Neural cell (in vitro differentiated cells): ENCODE measurements around the gene SDK1. TPM values are rescaled to one million over a fixed set of nuclear protein-coding genes. Genes with fewer than 3 reads are reported as not detected.
"Not testable (repeated sequence)": the region's sequence is repeated elsewhere in the genome, so short reads cannot be mapped to it uniquely, and the experiment has no call there.

ENCODE experiments used
- H2AFZ ChIP-seq: fragments of 200-600, 300-800 bp; sonication (generic), shearing (Covaris generic); 2 replicates; pipeline ENCODE4 v1.6.0; 2014; ENCODE audit warnings: low read depth, mild to moderate bottlenecking, antibody characterized with exemption, low read length, moderate library complexity
- H3F3A ChIP-seq: fragments of 200-600 bp; shearing (Covaris generic); 2 replicates; pipeline ENCODE4 v1.6.1; 2016; ENCODE audit warnings: mild to moderate bottlenecking, moderate library complexity, mixed read lengths, antibody characterized with exemption, low read length; ENCODE audit not compliant: insufficient read depth, poor library complexity, severe bottlenecking
- H3K27ac ChIP-seq: fragments of 200-600, 300-800 bp; sonication (generic), shearing (Covaris generic); 2 replicates; pipeline ENCODE4 v1.5.1; 2014; ENCODE audit warnings: mild to moderate bottlenecking, low read length, moderate library complexity
- H3K27me3 ChIP-seq: fragments of 300-800, 200-600 bp; sonication (generic), shearing (Covaris generic); 2 replicates; pipeline ENCODE4 v1.6.0; 2014; ENCODE audit warnings: mild to moderate bottlenecking, low read depth, low read length, moderate library complexity; ENCODE audit not compliant: insufficient read depth
- H3K36me3 ChIP-seq: fragments of 300-800, 200-600 bp; sonication (generic), shearing (Covaris generic); 2 replicates; pipeline ENCODE4 v1.5.1; 2014; ENCODE audit warnings: mild to moderate bottlenecking, antibody characterized with exemption, low read length, moderate library complexity; ENCODE audit not compliant: insufficient read depth
- H3K4me2 ChIP-seq: fragments of 300-800, 200-600 bp; sonication (generic), shearing (Covaris generic); 2 replicates; pipeline ENCODE4 v1.6.0; 2014; ENCODE audit warnings: mild to moderate bottlenecking, low read length
- H3K4me3 ChIP-seq: fragments of 300-800, 200-600 bp; sonication (generic), shearing (Covaris generic); 2 replicates; pipeline ENCODE4 v1.5.1; 2014; ENCODE audit warnings: mild to moderate bottlenecking, low read length, moderate library complexity
- H3K79me2 ChIP-seq: fragments of 200-600 bp; shearing (Covaris generic); replicated peaks from 2 replicates; pipeline ENCODE4 v1.6.0; 2014; ENCODE audit warnings: mild to moderate bottlenecking, low read length, moderate library complexity; ENCODE audit not compliant: insufficient read depth
- H3K9ac ChIP-seq: fragments of 300-800, 200-600 bp; sonication (generic), shearing (Covaris generic); 2 replicates; pipeline ENCODE4 v1.6.1; 2016; ENCODE audit warnings: mild to moderate bottlenecking, low read length, mixed read lengths
- H3K9me2 ChIP-seq: fragments of 200-600 bp; shearing (Covaris generic); 2 replicates; pipeline ENCODE4 v1.6.1; 2016; ENCODE audit warnings: mild to moderate bottlenecking, low read length, mixed read lengths; ENCODE audit not compliant: insufficient read depth
- H3K9me3 ChIP-seq: fragments of 200-600, 300-800 bp; sonication (generic), shearing (Covaris generic); 2 replicates; pipeline ENCODE4 v1.6.1; 2016; ENCODE audit warnings: mild to moderate bottlenecking, mixed run types, low read length, moderate library complexity, mixed read lengths
- H4K20me1 ChIP-seq: fragments of 200-600 bp; shearing (Covaris generic); 2 replicates; pipeline ENCODE4 v1.6.1; 2016; ENCODE audit warnings: mild to moderate bottlenecking, mixed run types; ENCODE audit not compliant: insufficient read depth
- EZH2 ChIP-seq: fragments of 200-600, 300-800 bp; shearing (Covaris generic), sonication (generic); IDR thresholded peaks from 2 replicates; pipeline ENCODE4 v1.6.1; 2014; ENCODE audit warnings: antibody characterized with exemption, low read length, borderline replicate concordance, mild to moderate bottlenecking; ENCODE audit not compliant: insufficient read depth, poor library complexity, severe bottlenecking
- MXI1 ChIP-seq: fragments of 450-650 bp; conservative IDR thresholded peaks from 2 replicates; pipeline ENCODE4 v1.6.1; 2014; ENCODE audit warnings: antibody characterized with exemption, mild to moderate bottlenecking; ENCODE audit not compliant: poor library complexity, severe bottlenecking
- POLR2AphosphoS5 ChIP-seq: IDR thresholded peaks from 2 replicates; pipeline ENCODE4 v1.6.1; 2012
- RAD21 ChIP-seq: fragments of 450-650 bp; conservative IDR thresholded peaks from 2 replicates; pipeline ENCODE4 v1.6.1; 2014; ENCODE audit warnings: antibody characterized with exemption, mild to moderate bottlenecking, moderate library complexity
- polyA plus RNA-seq: library from polyadenylated mRNA; depleted of rRNA; stranded (reverse); fragments of >200 nt; gene quantifications from 2 replicates; pipeline ENCODE4 v1.2.3, GENCODE V29; 2014
- TF ChIP-seq, protein P1 (sequence below): IDR thresholded peaks from 2 replicates; pipeline ENCODE4 v1.6.1; 2012; ENCODE audit warnings: borderline replicate concordance

SDK1 gene
- polyA plus RNA-seq, 1 donor from 2014 or later, result 2.7 TPM

DNA sequence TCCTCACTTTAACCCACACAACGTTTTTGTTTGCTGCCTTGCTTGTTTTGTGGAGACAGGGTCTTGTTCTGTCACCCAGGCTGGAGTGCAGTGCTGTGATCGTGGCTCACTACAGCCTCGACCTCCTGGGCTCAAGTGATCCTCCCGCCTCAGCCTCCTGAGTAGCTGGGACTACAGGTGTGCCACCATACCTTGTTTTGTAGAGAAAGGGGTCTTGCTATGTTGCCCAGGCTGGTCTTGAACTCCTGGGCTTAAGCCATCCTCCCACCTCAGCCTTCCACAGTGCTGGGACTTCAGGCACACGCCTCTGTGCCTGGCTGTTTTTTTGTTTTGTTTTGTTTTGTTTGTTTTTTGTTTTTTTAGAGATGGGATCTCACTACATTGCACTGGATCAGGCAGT lies 935.8 kb downstream of the SDK1 start:
- H3K36me3 ChIP-seq, H3K9me2 ChIP-seq, H3K9me3 ChIP-seq, H3K4me2 ChIP-seq, H4K20me1 ChIP-seq, H3K27ac ChIP-seq, H2AFZ ChIP-seq, H3K27me3 ChIP-seq, H3F3A ChIP-seq, H3K79me2 ChIP-seq, H3K9ac ChIP-seq, H3K4me3 ChIP-seq: not testable (repeated sequence)

DNA sequence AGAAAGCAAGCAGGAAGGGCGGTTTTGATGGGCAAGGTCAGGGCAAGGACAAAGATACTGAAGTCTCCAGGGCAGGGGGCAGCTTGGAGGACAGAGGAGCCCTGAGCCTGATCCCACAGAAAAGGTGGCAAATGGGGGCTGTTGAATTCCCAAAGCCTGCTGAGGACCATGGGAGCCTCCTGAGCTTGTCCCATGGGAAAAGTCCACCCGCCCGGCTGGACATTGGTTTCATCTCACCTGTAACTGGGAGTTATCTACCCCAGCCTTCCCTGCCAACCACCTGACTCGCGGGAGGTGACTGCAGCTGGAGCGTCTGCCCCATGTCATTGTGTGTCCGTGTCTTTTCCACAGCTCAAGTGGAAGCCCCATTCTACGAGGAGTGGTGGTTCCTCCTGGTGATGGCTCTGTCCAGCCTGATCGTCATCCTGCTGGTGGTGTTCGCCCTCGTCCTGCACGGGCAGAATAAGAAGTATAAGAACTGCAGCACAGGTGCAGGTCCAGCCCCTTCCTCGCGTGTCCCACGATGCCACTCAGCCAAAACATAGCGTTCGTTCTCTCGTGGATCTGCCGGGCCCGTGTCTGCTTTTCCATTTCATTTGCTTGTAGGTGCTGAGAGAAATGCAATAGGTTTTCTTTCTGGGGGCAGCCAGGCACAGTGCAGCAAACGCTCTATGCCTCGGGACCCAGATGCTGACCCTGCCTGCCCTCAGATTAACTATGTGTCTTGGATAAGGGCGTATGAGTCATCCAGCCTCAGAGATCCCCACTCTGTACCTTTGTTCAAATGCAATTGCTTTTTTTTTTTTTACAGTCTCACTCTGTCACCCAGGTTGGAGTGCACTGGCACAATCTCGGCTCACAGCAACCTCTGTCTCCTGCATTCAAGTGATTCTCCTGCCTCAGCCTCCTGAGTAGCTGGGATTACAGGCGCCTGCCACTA lies 936.5 kb downstream of the SDK1 start:
- H3K36me3 ChIP-seq, result no peaks in the 10 kb centered on the region
- H3K9ac ChIP-seq, result no peak overlapping the region
- TF ChIP-seq RAD21 (no peak), POLR2AphosphoS5 (no peak)
- no peaks in the 10 kb centered on the region for H3K79me2 ChIP-seq
- no peak overlapping the region for H3K4me3 ChIP-seq
- no peak overlapping the region for H2AFZ ChIP-seq
- H3K9me3 ChIP-seq, result no peaks in the 10 kb centered on the region
- no peaks in the 10 kb centered on the region for H3F3A ChIP-seq
- H3K27ac ChIP-seq, result no peak overlapping the region
- H4K20me1 ChIP-seq, result no peaks in the 10 kb centered on the region
- H3K27me3 ChIP-seq, result no peaks in the 10 kb centered on the region
- no peak overlapping the region for H3K4me2 ChIP-seq
- no peaks in the 10 kb centered on the region for H3K9me2 ChIP-seq

DNA sequence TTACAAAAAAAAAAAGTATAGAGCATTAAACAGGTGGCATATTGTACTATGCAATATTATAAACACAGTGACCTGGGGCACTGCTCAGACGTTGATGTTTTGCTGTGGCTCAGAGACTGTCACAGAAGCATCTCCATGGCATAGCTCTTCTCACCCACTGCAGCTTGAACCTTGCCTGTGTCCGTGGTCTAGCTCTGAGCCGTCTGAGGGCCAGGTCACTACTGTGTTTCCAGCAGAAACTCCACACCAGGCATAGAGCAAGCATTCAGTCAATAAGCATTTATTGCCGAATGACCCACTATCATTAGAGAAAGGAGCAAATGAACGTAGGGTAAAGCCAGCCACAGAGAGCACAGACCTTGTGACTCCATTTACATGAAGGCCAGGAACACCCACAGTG lies 937.8 kb downstream of the SDK1 start:
- Histone ChIP-seq H3K9me3 (no peaks in the 10 kb centered on the region), H2AFZ (no peak overlapping the region), H3F3A (no peaks in the 10 kb centered on the region), H3K9me2 (no peaks in the 10 kb centered on the region), H3K27ac (no peak overlapping the region), H4K20me1 (no peaks in the 10 kb centered on the region), H3K4me3 (no peak overlapping the region), H3K4me2 (no peak overlapping the region), H3K36me3 (no peaks in the 10 kb centered on the region), H3K79me2 (no peaks in the 10 kb centered on the region), H3K27me3 (no peaks in the 10 kb centered on the region), H3K9ac (no peak overlapping the region)
- no peak for TF ChIP-seq MXI1

DNA sequence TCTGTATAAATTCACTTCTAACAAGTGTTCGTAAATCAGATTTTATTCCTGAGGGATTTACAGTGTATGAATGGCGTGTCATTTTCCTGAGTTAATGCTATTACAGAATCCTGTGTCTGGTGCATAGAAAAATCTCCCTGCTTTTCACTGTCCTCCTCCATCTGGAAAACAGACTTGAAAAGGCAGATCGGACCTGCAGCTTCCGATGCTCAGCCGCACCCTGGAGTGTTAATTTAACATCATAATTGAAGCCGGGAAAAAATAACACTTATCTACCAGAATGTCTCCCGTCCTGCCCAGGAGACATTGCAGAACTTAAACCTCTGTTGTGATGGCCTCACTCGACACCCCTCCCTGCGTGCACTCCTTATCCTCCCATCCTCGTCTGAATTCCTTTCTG lies 939.0 kb downstream of the SDK1 start:
- Histone ChIP-seq H3K4me2 (peak overlapping the region; percentile 54), H3K9ac (peak overlapping the region; percentile 15), H3K9me3 (no peaks in the 10 kb centered on the region), H3K9me2 (no peaks in the 10 kb centered on the region), H3K27me3 (no peaks in the 10 kb centered on the region), H3K79me2 (no peaks in the 10 kb centered on the region), H2AFZ (no peak overlapping the region), H3K4me3 (peak overlapping the region; percentile 39), H4K20me1 (no peaks in the 10 kb centered on the region), H3F3A (no peaks in the 10 kb centered on the region), H3K27ac (peak overlapping the region; percentile 6), H3K36me3 (no peaks in the 10 kb centered on the region)
- TF ChIP-seq, protein P1, sequence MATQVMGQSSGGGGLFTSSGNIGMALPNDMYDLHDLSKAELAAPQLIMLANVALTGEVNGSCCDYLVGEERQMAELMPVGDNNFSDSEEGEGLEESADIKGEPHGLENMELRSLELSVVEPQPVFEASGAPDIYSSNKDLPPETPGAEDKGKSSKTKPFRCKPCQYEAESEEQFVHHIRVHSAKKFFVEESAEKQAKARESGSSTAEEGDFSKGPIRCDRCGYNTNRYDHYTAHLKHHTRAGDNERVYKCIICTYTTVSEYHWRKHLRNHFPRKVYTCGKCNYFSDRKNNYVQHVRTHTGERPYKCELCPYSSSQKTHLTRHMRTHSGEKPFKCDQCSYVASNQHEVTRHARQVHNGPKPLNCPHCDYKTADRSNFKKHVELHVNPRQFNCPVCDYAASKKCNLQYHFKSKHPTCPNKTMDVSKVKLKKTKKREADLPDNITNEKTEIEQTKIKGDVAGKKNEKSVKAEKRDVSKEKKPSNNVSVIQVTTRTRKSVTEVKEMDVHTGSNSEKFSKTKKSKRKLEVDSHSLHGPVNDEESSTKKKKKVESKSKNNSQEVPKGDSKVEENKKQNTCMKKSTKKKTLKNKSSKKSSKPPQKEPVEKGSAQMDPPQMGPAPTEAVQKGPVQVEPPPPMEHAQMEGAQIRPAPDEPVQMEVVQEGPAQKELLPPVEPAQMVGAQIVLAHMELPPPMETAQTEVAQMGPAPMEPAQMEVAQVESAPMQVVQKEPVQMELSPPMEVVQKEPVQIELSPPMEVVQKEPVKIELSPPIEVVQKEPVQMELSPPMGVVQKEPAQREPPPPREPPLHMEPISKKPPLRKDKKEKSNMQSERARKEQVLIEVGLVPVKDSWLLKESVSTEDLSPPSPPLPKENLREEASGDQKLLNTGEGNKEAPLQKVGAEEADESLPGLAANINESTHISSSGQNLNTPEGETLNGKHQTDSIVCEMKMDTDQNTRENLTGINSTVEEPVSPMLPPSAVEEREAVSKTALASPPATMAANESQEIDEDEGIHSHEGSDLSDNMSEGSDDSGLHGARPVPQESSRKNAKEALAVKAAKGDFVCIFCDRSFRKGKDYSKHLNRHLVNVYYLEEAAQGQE, result peak; percentile 43
- no peak for TF ChIP-seq EZH2
